Measurements from ENCODE around the gene MRFAP1L1.

Gene MRFAP1L1

GRCh38 chr4:6660430-6660829 is 49.2 kb downstream of the MRFAP1L1 start:
- TF ChIP-seq CTCF (IDR thresholded peaks at IDR 0.05; ENCODE audit: control extremely low read depth, extremely low read depth, low read depth, missing control alignments), result no peak
- no peak for DNase-seq (ENCODE audit: extremely low spot score)
- ChIA-PET POLR2A (no interaction called here), CTCF (no interaction called here)

- no peak for TF ChIP-seq CTCF (IDR thresholded peaks at IDR 0.05; ENCODE audit: control extremely low read depth, extremely low read depth, low read depth, missing control alignments)
- ChIA-PET CTCF (interaction anchor here (1.3 kb wide), 1 partner anchor 213 kb away, joined by 3 read pairs; no protein-coding TSS in a partner anchor), POLR2A (no interaction called here)
- no peak for DNase-seq (ENCODE audit: extremely low spot score)
Measured at GRCh38 chr4:6659897-6660296, 49.8 kb downstream of the MRFAP1L1 start.

- TF ChIP-seq CTCF (IDR thresholded peaks at IDR 0.05; ENCODE audit: control extremely low read depth, extremely low read depth, low read depth, missing control alignments), result no peak
- CTCF ChIA-PET, result interaction anchor here (0.9 to 1.3 kb wide), 2 partner anchors 15 to 215 kb away, joined by 3 read pairs; no protein-coding TSS in a partner anchor
- POLR2A ChIA-PET, result interaction anchor here (0.9 to 1.2 kb wide), 2 partner anchors 15 to 16 kb away, joined by 3 read pairs; a partner anchor contains a TSS
- no peak for DNase-seq (ENCODE audit: extremely low spot score)
Measured at GRCh38 chr4:6658597-6659075, 51.0 kb downstream of the MRFAP1L1 start.

- POLR2A ChIA-PET, result interaction anchor here (1.2 kb wide), 1 partner anchor 15 kb away, joined by 3 read pairs; no protein-coding TSS in a partner anchor
- CTCF ChIA-PET, result no interaction called here
- TF ChIP-seq CTCF (IDR thresholded peaks at IDR 0.05; ENCODE audit: control extremely low read depth, extremely low read depth, low read depth, missing control alignments), result no peak
- no peak for DNase-seq (ENCODE audit: extremely low spot score)
Measured at GRCh38 chr4:6658209-6658595, 51.5 kb downstream of the MRFAP1L1 start.
